ENCODE measurements around the gene STRAP. TPM values are rescaled to one million over a fixed set of nuclear protein-coding genes. Genes with fewer than 3 reads are reported as not detected.
A peak's percentile ranks its signal among the peaks of the same experiment; 100 is the strongest.
"Not testable (repeated sequence)": the region's sequence is repeated elsewhere in the genome, so short reads cannot be mapped to it uniquely, and the experiment has no call there.

The STRAP gene
- total and polyA plus RNA-seq, 4 donors = 33.5 to 63.8 (median 48.1) TPM

DNA sequence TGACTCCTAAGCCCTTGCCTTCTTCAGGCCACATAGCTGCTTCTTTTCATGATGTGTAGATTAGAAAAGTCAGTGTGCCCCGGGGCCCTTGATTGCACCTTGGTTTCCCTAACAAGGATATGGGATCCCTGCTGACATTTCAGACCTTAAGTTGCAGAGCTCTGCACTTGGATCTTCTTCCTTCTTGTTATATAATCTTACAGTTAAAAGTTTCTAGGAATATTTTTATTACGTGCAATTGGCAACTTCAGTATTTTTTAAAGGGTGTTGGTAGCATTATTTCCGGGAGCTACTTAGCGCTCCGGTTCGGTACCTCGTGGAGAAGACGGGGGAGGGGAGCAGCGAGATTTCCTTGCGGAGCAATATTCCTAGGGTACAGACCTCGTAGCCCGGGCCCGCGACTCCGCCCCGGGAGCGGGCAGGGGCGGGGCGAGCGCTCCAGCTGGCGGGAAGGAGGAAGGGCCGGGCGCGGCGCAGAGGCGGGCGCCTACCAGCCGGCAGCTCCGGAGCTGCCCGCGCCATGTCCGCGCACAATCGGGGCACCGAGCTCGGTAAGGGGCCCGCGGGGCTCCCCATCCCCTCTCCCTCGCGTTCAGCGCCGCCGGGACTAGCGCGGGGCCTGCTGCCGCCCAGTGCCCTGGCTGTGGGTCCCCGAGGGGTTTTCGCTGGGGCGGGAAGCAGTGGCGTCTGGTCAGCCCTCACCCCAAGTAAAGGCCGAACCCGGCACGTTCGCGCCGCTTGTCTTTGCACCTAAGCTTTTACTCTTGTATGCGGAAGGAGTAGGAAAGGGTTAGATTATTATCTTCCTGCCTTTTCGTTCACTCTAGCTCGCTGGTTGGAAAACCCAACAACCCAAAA, 28.9 kb downstream of the STRAP start, which contains the start of gene DERA:
DERA (plus strand) TSS at position 469 of the 858 bp plus-strand sequence; CDS start at position 521, 52 bp downstream.
- H3K4me3 ChIP-seq (ENCODE audit: low read depth in 1 of 3, low read length in 3 of 3) = peak within 1 kb of the TSS; percentile 66 to 94 (median 87)
- under 1% methylated on average over 59 of the region's 59 CpGs for WGBS
- peaks cover 4 to 11% (median 5%) of the 10 kb centered on the region in 4 donors for H3K4me1 ChIP-seq (ENCODE audit: control insufficient read depth in 4 of 4, insufficient read depth in 4 of 4, low read length in 3 of 4)
- peak within 1 kb of the TSS; percentile 78 to 96 for H3K9ac ChIP-seq (ENCODE audit: low read depth in 1 of 2, low read length in 2 of 2)
- H3K27ac ChIP-seq (ENCODE audit: low read depth in 1 of 2, low read length in 2 of 2) = peak within 1 kb of the TSS; percentile 87 to 90
- TF ChIP-seq, protein P1, sequence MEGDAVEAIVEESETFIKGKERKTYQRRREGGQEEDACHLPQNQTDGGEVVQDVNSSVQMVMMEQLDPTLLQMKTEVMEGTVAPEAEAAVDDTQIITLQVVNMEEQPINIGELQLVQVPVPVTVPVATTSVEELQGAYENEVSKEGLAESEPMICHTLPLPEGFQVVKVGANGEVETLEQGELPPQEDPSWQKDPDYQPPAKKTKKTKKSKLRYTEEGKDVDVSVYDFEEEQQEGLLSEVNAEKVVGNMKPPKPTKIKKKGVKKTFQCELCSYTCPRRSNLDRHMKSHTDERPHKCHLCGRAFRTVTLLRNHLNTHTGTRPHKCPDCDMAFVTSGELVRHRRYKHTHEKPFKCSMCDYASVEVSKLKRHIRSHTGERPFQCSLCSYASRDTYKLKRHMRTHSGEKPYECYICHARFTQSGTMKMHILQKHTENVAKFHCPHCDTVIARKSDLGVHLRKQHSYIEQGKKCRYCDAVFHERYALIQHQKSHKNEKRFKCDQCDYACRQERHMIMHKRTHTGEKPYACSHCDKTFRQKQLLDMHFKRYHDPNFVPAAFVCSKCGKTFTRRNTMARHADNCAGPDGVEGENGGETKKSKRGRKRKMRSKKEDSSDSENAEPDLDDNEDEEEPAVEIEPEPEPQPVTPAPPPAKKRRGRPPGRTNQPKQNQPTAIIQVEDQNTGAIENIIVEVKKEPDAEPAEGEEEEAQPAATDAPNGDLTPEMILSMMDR (IDR thresholded peaks at IDR 0.05; ENCODE audit: low read depth, low read length, missing input control) = peak; percentile 17
- peak in 1 of 2 donors; percentile 9 for TF ChIP-seq RAD21 (IDR thresholded peaks at IDR 0.05)
- TF ChIP-seq, protein P2, sequence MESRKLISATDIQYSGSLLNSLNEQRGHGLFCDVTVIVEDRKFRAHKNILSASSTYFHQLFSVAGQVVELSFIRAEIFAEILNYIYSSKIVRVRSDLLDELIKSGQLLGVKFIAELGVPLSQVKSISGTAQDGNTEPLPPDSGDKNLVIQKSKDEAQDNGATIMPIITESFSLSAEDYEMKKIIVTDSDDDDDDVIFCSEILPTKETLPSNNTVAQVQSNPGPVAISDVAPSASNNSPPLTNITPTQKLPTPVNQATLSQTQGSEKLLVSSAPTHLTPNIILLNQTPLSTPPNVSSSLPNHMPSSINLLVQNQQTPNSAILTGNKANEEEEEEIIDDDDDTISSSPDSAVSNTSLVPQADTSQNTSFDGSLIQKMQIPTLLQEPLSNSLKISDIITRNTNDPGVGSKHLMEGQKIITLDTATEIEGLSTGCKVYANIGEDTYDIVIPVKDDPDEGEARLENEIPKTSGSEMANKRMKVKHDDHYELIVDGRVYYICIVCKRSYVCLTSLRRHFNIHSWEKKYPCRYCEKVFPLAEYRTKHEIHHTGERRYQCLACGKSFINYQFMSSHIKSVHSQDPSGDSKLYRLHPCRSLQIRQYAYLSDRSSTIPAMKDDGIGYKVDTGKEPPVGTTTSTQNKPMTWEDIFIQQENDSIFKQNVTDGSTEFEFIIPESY (IDR thresholded peaks at IDR 0.05) = peak; percentile 37
- no peak for TF ChIP-seq RXRA (IDR thresholded peaks at IDR 0.05)
- TF ChIP-seq, protein P3, sequence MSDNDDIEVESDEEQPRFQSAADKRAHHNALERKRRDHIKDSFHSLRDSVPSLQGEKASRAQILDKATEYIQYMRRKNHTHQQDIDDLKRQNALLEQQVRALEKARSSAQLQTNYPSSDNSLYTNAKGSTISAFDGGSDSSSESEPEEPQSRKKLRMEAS (IDR thresholded peaks at IDR 0.05) = peak; percentile 15
- H3K27me3 ChIP-seq (ENCODE audit: control insufficient read depth in 4 of 4, insufficient read depth in 4 of 4, low read length in 3 of 4) = no peaks in the 10 kb centered on the region
- H3K36me3 ChIP-seq (ENCODE audit: control insufficient read depth in 4 of 4, insufficient read depth in 3 of 4, low read depth in 1 of 4, low read length in 3 of 4) = peaks cover 0 to 5% (median 0%) of the 10 kb centered on the region in 4 donors
- no peaks in the 10 kb centered on the region for H3K9me3 ChIP-seq (ENCODE audit: control insufficient read depth in 4 of 4, low read length in 3 of 4)
- DNase-seq (ENCODE audit: low spot score) = peak; percentile 77

DNA sequence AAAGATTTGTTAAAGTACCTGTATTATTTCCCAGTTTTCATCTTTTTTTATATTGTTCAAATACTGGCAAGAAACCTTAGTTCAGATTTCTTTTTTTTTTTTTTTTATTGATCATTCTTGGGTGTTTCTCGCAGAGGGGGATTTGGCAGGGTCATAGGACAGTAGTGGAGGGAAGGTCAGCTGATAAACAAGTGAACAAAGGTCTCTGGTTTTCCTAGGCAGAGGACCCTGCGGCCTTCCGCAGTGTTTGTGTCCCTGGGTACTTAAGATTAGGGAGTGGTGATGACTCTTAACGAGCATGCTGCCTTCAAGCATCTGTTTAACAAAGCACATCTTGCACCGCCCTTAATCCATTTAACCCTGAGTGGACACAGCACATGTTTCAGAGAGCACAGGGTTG, 29.7 kb downstream of the STRAP start:
- H3K4me1 ChIP-seq (ENCODE audit: control insufficient read depth in 4 of 4, insufficient read depth in 4 of 4, low read length in 3 of 4) = peaks cover 4 to 11% (median 5%) of the 10 kb centered on the region in 4 donors

DNA sequence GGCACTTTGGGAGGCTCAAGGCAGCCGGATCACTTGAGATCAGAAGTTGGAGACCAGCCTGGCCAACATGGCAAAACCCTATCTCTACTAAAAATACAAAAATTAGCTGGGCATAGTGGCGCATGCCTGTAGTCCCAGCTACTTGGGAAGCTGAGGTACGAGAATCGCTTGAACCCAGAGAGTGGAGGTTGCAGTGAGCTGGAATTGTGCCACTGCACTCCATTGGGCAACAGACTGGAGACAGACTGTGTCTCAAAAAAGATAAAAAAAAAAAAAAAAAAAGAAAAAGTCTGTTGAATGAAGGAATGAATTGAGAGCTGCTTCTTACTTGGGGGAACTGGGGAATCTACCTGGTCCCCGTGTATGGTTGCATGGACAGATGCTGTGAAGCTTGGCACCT, 31.9 kb downstream of the STRAP start:
- not testable (repeated sequence) for H3K36me3 ChIP-seq (ENCODE audit: control insufficient read depth in 4 of 4, insufficient read depth in 3 of 4, low read depth in 1 of 4, low read length in 3 of 4); H3K4me1 ChIP-seq (ENCODE audit: control insufficient read depth in 4 of 4, insufficient read depth in 4 of 4, low read length in 3 of 4); H3K4me3 ChIP-seq (ENCODE audit: low read depth in 1 of 3, low read length in 3 of 3); DNase-seq (ENCODE audit: low spot score); H3K9me3 ChIP-seq (ENCODE audit: control insufficient read depth in 4 of 4, low read length in 3 of 4); H3K9ac ChIP-seq (ENCODE audit: low read depth in 1 of 2, low read length in 2 of 2); H3K27ac ChIP-seq (ENCODE audit: low read depth in 1 of 2, low read length in 2 of 2); H3K27me3 ChIP-seq (ENCODE audit: control insufficient read depth in 4 of 4, insufficient read depth in 4 of 4, low read length in 3 of 4)
- WGBS = 87% methylated on average over 5 of the region's 5 CpGs

More for the DNA sequence above, 29.7 kb downstream of the STRAP start:
- peak; percentile 37 to 47 for TF ChIP-seq HNF4A (conservative IDR thresholded peaks at IDR 0.05)
- H3K9ac ChIP-seq (ENCODE audit: low read depth in 1 of 2, low read length in 2 of 2) = peak overlapping the region; percentile 78 to 96
- not testable (repeated sequence) for H3K9me3 ChIP-seq (ENCODE audit: control insufficient read depth in 4 of 4, low read length in 3 of 4); H3K36me3 ChIP-seq (ENCODE audit: control insufficient read depth in 4 of 4, insufficient read depth in 3 of 4, low read depth in 1 of 4, low read length in 3 of 4); DNase-seq (ENCODE audit: low spot score); H3K27me3 ChIP-seq (ENCODE audit: control insufficient read depth in 4 of 4, insufficient read depth in 4 of 4, low read length in 3 of 4)
- 24% methylated on average over 3 of the region's 5 CpGs for whole genome bisulfite sequencing
- H3K27ac ChIP-seq (ENCODE audit: low read depth in 1 of 2, low read length in 2 of 2) = peak overlapping the region in 1 of 2 donors; percentile 90
- peak overlapping the region; percentile 66 to 94 (median 87) for H3K4me3 ChIP-seq (ENCODE audit: low read depth in 1 of 3, low read length in 3 of 3)

Data from liver (tissue), 9 donors.